ENCODE measurements around the gene CBY2. TPM values are rescaled to one million over a fixed set of nuclear protein-coding genes. Genes with fewer than 3 reads are reported as not detected.
"Not testable (repeated sequence)": the region's sequence is repeated elsewhere in the genome, so short reads cannot be mapped to it uniquely, and the experiment has no call there.

CBY2 gene
- polyA plus RNA-seq, 4 donors, result 0.68 to 1.2 (median 0.87) TPM

GRCh38 chr13:45737571-45738017, 35.5 kb downstream of the CBY2 start:
- DNase-seq (ENCODE audit: low read depth in 4 of 4, low spot score in 3 of 4), result no peak

DNA sequence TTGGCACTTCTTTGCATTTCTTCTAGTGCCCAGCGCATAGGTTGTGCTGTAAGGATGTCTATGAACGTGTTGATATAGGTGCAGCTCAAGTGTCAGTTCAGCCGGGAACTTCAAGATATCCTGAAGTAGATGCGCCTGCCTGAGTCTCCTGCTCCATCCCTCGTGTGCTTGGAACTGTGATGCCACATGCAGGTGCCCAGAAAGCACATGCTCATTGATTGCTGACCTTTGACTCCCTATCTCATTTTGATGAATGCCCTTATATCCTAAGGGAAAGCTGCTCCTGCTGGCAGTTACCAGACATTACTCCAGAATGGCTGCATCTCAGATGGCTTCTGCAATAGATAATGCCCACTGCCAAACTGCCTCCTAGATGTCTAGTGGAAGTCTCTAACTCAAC, 40.9 kb downstream of the CBY2 start:
- no peak for DNase-seq (ENCODE audit: low read depth in 4 of 4, low spot score in 3 of 4)

- no peak for DNase-seq (ENCODE audit: low read depth in 4 of 4, low spot score in 3 of 4)
Measured at GRCh38 chr13:45744979-45745378, 42.9 kb downstream of the CBY2 start.

DNA sequence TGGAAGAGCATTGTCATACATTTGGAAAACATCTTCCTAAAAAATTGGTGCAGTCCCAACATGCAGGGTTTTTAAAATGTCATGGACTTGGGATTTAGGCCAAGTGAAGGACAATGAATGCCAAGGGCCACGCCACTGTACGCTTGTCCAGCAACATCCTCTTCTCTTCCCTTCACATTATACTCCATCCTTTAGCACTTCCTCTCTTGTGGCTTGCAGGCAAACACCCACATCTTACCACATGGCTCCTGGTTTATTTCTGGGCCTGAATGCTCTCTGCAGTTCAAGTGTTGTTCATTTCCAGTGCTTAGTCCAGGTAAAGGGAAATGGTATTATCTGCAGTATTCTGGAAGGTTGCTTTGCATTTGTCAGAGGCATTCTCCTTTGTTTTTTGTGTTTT, 45.0 kb downstream of the CBY2 start:
- no peak for DNase-seq (ENCODE audit: low read depth in 4 of 4, low spot score in 3 of 4)

- DNase-seq (ENCODE audit: low read depth in 4 of 4, low spot score in 3 of 4), result no peak
Measured at GRCh38 chr13:45748941-45749759, 47.0 kb downstream of the CBY2 start.

DNA sequence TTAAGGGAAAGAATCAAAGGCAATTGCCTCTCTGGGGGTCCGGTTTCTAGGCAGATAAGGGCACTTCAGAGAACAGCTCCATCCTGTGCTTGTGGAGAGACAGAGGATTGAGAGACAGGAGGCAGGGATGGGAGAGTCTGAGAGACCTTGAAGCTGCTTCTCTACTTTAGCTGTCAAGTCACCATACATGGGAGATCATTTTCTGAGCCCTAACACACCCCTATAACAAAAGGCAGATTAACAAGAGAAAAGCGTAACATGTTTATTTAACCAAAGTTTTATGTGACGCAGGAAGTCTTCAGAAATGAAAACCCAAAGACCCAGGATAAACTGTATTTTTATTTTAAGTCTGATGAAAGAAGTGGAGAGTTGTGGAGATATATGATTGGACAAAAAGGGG, 48.4 kb downstream of the CBY2 start:
- DNase-seq (ENCODE audit: low read depth in 4 of 4, low spot score in 3 of 4), result no peak

GRCh38 chr13:45751885-45752284, 49.8 kb downstream of the CBY2 start:
- DNase-seq (ENCODE audit: low read depth in 4 of 4, low spot score in 3 of 4), result no peak

DNA sequence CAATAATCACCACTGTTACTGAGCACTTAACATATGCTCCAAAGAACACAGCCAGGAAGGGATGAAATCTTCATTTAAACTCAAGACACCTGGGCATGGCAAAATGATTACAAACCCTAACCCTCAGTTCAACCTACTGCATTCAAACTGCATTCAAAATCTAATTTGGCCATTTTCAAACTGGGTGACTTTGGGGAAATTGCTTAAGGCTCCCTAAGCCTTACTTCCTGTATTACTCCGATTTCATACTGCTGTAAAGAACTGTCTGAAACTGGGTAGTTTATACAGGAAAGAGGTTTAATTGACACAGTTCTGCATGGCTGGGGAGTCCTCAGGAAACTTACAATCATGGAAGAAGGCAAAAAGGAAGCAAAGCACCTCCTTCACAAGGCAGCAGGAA, 50.4 kb downstream of the CBY2 start:
- no peak for DNase-seq (ENCODE audit: low read depth in 4 of 4, low spot score in 3 of 4)

- DNase-seq (ENCODE audit: low read depth in 4 of 4, low spot score in 3 of 4), result not testable (repeated sequence)
Measured at GRCh38 chr13:45756498-45756897, 54.4 kb downstream of the CBY2 start.

DNA sequence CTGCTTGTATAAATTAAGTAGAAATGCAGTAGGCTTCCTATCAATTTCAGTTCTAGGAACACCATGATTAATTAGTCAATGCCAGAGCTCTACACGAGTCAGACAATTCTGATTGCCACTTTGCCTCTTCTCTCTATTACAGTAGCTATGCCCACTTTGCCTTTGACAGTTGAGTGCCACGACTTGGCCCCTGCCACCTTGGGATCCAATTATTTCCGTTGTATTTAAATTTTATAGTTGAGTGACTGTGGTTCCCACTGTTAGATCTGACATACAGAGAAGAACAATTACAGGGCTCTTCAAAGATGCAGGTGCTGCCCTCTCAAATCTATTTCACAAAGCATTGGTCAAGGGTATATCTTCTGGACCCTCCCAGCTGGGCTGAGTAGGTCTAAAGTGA, 55.5 kb downstream of the CBY2 start:
- not testable (repeated sequence) for DNase-seq (ENCODE audit: low read depth in 4 of 4, low spot score in 3 of 4)

GRCh38 chr13:45763419-45763818, 61.3 kb downstream of the CBY2 start:
- DNase-seq (ENCODE audit: low read depth in 4 of 4, low spot score in 3 of 4), result no peak

Other genes starting within 250 kb of the CBY2 start
- gene COG3, start 237.4 kb upstream of the CBY2 start, polyA plus RNA-seq (ENCODE audit: insufficient read length in 4 of 4), result 10 to 100 TPM; 27.3 to 34.7 (median 32.5) TPM
- gene ERICH6B, start 86.6 kb upstream of the CBY2 start, polyA plus RNA-seq (ENCODE audit: insufficient read length in 4 of 4), result 1 to 10 TPM; 1.0 to 2.5 (median 1.1) TPM
- under 1 TPM; 0.65 to 0.90 (median 0.82) TPM for gene SIAH3, start 149.4 kb downstream of the CBY2 start, polyA plus RNA-seq (ENCODE audit: insufficient read length in 4 of 4)

Data from right renal pelvis (tissue), 4 donors.